NCI-H2029 treated with DMSO at 0.1 percent for 48 hours (cell line): ENCODE measurements around the gene HSD11B2.

Experiments
- DNase-seq: peaks from one replicate; lab custom pipeline; 2025; lab: John Stamatoyannopoulos, UW

Gene HSD11B2

GRCh38 chr16:67451704-67452435, 20.9 kb downstream of the HSD11B2 start:
- DNase-seq: peak; percentile 14

GRCh38 chr16:67454104-67454503, 23.2 kb downstream of the HSD11B2 start:
- DNase-seq: no peak

GRCh38 chr16:67454852-67455251, 23.9 kb downstream of the HSD11B2 start:
- no peak for DNase-seq

DNA sequence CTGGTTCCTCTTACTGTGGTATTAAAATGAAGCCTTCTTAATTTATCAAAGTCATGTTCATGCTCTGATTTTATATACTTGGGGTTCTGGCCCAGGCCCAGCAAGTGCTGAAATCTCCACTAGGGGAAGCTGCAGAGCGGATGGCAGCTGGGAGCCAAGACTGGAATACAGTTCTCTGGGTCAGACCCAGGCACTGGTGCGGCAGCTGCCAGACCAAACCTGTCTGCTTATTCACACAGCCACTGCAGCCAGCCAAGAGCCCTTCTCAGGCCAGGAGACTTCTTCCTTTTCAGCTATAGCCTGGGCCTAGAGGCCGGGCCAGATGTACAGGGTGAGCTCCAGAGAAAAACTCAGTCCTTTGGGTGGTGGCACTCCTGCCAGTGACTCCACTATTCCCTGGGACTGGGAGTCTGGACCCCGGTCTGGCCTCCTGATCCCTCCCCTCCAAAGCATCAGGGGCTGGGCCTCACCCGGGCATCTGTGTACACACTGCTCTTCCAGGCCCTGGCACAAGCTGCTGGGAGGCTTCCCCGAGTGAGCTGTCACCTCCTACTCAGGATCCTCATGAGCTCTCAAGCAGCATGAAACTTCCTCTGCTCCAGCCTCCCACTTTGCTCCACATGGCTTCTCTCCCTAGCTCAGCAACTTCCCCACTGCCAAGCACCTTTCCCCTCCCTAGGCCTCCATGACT, 25.6 kb downstream of the HSD11B2 start:
- DNase-seq: peak; percentile 22

- no peak for DNase-seq
Measured at GRCh38 chr16:67457611-67458010, 26.7 kb downstream of the HSD11B2 start.

DNA sequence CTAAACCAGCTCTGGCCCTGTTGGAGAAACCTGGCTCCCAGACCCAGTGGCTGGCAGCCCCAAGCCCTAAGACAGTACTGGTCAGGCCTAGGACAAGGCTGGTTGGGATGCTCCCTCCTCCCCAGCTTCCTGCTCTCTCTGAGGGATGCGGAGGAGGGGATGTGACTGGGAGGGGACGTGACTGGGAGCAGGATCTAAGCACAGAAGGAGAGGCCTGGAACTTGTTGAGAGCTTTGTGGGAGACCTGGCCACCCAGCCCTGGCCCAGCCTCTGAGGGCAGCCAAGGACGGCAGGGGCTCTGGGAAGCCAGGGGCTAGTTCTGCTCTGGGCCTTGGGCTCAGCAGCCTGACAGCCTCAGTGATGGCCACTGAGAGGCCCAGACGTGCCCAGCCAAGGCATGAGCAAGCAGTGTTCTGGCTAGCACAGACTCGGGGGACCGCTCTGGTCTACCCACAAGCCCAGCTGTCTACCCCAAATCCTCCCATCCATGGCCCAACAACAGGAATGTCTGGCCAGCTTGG, 27.3 kb downstream of the HSD11B2 start:
- no peak for DNase-seq

GRCh38 chr16:67459066-67459860, 28.3 kb downstream of the HSD11B2 start:
- peak; percentile 7 for DNase-seq

DNA sequence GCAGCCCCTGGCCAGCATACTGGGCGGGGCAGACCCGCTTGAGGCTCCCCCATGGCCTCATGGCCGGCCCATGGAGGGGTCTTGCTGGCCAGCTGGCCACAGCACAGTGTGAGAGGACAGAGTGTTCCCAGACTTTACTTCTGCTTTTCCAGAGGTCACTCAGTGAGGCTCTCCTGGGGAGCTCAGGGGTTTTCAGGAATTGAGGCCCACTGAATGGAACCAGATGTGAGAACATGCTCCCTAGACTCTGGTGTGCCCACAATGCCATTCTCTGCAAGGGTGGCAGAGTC, 28.9 kb downstream of the HSD11B2 start:
- DNase-seq: no peak

- DNase-seq: no peak
Measured at GRCh38 chr16:67460168-67460567, 29.2 kb downstream of the HSD11B2 start.

DNA sequence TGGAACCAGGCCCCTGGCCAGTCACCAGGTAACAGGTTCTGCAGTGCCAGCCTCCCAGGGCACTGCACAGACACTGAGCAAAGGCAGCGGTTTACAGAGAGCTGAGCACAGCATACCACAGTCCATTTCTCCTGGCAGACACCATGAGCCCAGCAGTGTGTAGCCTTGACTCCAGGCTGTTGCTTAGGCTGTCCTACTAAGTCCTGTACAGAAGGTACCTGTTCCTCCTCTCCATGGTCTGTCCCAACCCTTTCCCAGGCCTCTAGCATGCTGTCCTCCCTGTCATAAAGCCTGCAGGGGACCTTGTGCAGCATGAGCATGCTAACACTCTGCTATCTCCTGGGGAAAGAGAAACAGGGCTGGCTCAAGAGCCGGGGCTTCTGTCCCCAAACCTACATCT, 30.0 kb downstream of the HSD11B2 start:
- DNase-seq: no peak

- no peak for DNase-seq
Measured at GRCh38 chr16:67461600-67462278, 30.8 kb downstream of the HSD11B2 start.

DNA sequence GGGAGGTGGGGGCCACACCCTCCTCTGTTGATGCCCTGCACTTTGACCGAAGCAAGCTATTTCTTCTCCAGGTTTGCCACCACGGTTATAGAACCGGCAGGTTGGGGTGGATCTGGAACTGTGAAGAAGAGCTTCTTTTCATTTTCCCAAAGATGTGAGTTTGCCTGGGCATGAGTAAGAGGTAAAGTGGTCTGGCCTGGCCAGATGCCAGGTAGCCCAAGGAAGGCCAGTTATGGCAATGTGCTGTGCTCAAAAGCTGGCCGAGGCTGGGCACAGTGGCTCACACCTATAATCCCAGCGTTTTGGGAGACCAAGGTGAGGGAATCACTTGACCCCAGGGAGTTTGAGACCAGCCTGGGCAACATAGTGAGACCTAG, 31.3 kb downstream of the HSD11B2 start:
- DNase-seq: no peak

GRCh38 chr16:67463059-67463458, 32.1 kb downstream of the HSD11B2 start:
- no peak for DNase-seq

DNA sequence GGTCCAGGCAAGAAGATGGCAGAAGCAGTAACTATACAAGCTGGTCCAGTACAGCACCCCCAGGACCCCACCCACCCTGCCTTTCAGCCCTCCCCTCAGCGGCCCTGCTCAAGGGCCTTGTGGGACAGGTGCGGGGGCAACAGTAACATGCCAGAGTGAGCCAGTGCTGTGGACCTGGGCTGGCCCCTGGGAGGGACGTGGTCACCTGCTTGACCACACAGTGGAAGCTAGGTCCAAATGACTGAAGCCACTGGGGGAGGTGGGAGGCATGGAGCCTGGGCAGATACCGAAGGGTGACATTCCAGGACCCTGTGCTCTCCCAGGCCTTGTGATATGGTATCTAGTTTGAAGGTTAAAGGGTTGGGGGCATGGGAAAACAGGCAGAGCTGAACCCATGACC, 32.8 kb downstream of the HSD11B2 start:
- DNase-seq: no peak

DNA sequence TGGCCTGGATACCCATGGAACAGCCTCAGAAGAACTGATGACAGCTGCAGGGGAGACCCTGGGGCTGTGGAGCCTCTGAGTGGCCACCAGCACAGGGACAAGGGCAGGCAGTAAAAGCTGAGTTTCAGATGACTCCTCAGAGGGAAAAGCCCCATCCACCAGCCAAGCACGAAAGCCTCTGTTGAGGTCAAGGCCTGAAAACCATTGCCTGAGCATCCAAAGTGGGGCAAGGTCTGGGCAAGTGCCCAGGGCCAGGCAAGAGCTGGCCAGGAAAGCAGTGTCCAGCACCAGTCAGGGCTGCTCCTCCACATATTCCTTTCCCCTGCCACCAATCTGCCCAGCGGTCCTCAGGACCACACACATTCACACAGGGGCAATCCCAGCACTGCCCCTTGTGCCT, 33.6 kb downstream of the HSD11B2 start:
- no peak for DNase-seq

- DNase-seq: no peak
Measured at GRCh38 chr16:67466581-67466980, 35.7 kb downstream of the HSD11B2 start.

- DNase-seq: no peak
Measured at GRCh38 chr16:67468731-67469130, 37.8 kb downstream of the HSD11B2 start.

DNA sequence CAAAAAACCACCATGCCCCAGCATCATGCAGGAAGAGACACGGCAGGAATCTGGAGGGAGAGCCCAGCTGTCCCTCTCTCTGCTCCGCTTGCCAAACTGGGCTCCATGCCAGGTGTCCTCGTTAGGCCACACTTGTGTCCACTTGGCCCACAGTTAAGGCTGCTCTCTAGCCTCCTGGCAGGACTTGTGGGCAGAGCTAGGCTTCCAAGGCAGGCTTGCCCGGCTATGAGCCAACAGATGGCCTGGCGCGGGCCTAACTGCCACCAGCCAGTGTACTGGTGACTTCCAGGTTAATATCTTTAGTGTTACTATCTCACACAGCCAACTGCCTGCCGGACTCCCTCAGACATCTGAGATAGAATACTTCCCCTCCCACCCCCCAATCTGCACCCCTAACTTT, 39.4 kb downstream of the HSD11B2 start:
- DNase-seq: peak; percentile 28

DNA sequence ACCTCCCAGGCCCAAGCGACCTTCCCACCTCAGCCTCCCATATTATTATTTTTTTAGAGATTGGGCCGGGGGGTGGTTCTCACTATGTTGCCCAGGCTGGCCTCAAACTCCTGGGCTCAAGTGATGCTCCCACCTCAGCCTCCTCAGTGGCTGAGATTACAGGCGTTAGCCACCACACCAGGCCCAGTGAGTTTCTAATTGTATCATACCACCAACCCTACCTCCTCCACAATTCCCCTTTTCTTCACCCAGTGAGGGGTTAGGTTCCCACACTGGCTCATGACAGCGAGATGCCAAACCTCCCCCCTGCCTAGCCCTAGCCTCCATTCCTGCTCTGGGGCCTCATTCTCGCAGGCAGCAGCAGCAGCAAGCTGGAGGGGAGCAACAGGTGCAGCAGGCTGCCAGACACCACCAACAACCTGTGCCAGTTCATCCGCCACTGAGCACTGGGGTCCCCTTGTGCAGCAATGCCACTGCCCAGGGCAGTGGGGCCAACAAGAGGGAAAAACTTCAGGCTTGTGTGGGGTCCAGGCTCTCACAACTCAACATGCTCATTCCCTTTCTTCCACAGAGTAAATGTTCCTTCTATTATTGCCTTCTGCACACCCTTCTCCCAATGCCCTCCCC, 41.0 kb downstream of the HSD11B2 start:
- DNase-seq: no peak

DNA sequence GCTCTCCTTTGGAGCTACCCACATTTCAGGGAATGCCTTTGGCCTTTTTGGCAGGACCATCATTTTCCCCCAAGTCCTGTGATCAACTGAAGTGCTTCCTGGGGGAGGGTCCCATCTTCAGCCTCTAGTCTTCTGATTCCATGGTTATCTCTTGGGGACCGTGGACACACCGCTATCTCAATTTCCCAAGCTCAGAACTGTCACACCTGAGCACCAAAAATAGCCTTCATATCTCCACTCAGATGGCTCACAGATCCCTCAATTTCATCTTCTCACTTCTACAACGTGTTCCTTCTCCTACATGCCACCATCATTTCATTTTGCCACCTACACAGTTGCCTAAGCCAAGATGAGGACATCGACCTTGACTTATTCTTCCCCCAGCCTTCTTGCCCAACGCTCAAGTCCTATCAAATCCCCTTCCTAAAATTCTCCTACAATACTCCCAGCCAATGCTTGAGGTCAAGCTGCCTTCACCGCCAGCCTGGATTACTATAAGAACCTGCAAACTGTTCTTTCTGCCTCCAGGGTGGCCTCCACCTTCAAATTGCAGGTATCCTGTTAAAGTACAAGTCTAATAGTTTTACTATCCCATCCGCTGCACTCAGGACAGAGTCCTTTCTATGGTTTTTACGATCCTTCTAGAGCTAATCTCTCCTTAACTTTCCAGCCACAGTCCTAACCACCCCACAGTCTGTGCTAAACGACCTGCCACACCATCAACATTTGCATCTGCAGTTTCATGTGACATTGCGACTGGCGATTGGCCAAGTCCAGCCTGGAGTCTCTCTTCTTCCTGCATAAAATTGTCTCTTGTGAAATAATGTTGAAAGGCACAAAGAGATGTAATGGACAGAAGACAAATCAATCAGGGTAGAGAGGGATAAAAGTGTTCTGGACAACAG, 43.9 kb downstream of the HSD11B2 start:
- DNase-seq: peak; percentile 66
